Measurements from ENCODE around the gene NUPR1.
A peak's percentile ranks its signal among the peaks of the same experiment; 100 is the strongest.
"Not testable (repeated sequence)": the region's sequence is repeated elsewhere in the genome, so short reads cannot be mapped to it uniquely, and the experiment has no call there.

Gene NUPR1

GRCh38 chr16:28538733-28539596 lies at the start of gene NUPR1:
Gene NUPR1, minus strand, starts transcription at chr16:28538974. Its CDS starts 67 bp downstream, at chr16:28538907.
- no peak for DNase-seq

GRCh38 chr16:28587386-28587785 lies 48.6 kb upstream of the NUPR1 start:
- DNase-seq = no peak

- no peak for DNase-seq
These were observed 47.7 kb upstream of the NUPR1 start for GRCh38 chr16:28586466-28586865.

GRCh38 chr16:28585674-28586073 lies 46.9 kb upstream of the NUPR1 start:
- DNase-seq = no peak

GRCh38 chr16:28580726-28581315 lies 42.0 kb upstream of the NUPR1 start:
- no peak for DNase-seq

GRCh38 chr16:28575446-28576109 lies 36.8 kb upstream of the NUPR1 start:
- DNase-seq = no peak

- DNase-seq = no peak
These were observed 36.2 kb upstream of the NUPR1 start for GRCh38 chr16:28574925-28575324.

- no peak for DNase-seq
These were observed 35.3 kb upstream of the NUPR1 start for GRCh38 chr16:28573738-28574718.

- no peak for DNase-seq
These were observed 34.1 kb upstream of the NUPR1 start for GRCh38 chr16:28572696-28573510.

- no peak for DNase-seq
These were observed 31.4 kb upstream of the NUPR1 start for GRCh38 chr16:28569968-28570752.

- no peak for DNase-seq
These were observed 30.2 kb upstream of the NUPR1 start for GRCh38 chr16:28569021-28569420.

- no peak for DNase-seq
These were observed 28.5 kb upstream of the NUPR1 start for GRCh38 chr16:28567292-28567691.

- not testable (repeated sequence) for DNase-seq
These were observed 27.6 kb upstream of the NUPR1 start for GRCh38 chr16:28566233-28566925.

GRCh38 chr16:28563218-28563617 lies 24.4 kb upstream of the NUPR1 start:
- DNase-seq = no peak

GRCh38 chr16:28562199-28562598 lies 23.4 kb upstream of the NUPR1 start:
- DNase-seq = no peak

GRCh38 chr16:28561557-28562187 lies 22.9 kb upstream of the NUPR1 start:
- DNase-seq = no peak

GRCh38 chr16:28558456-28558855 lies 19.7 kb upstream of the NUPR1 start:
- DNase-seq = no peak

- peak; percentile 34 to 73 for DNase-seq
These were observed 18.1 kb upstream of the NUPR1 start for GRCh38 chr16:28556914-28557320.

- DNase-seq = no peak
These were observed 16.8 kb upstream of the NUPR1 start for GRCh38 chr16:28555561-28555960.
